ENCODE data around the gene SAC3D1.

SAC3D1 gene

GRCh38 chr11:65040847-65041622 is at the start of gene SAC3D1:
Gene SAC3D1 (plus strand): TSS chr11:65041210. CDS start chr11:65041293, 83 bp downstream.
- peak; percentile 56 for DNase-seq (ENCODE audit: low read depth, low spot score)
- TF ChIP-seq POLR2AphosphoS5 (IDR thresholded peaks at IDR 0.05; ENCODE audit: borderline replicate concordance, low read depth, low read length) (peak; percentile 87), EZH2 (IDR thresholded peaks at IDR 0.05) (no peak), FOXP2 (optimal IDR thresholded peaks at IDR 0.05; ENCODE audit: control extremely low read depth, extremely low read length, insufficient read depth) (no peak)
- Histone ChIP-seq H3K4me3 (peak within 1 kb of the TSS; percentile 94), H3K9me3 (ENCODE audit: low read depth, low read length) (no peaks in the 10 kb centered on the region), H3K36me3 (ENCODE audit: insufficient read depth, low read length) (peaks cover 13% of the 10 kb centered on the region), H3K9ac (ENCODE audit: insufficient read length) (peak within 1 kb of the TSS; percentile 92), H3K27ac (peak within 1 kb of the TSS; percentile 93)

- Histone ChIP-seq H3K9me3 (ENCODE audit: low read depth, low read length) (no peaks in the 10 kb centered on the region), H3K9ac (ENCODE audit: insufficient read length) (no peak overlapping the region), H3K27ac (no peak overlapping the region), H3K36me3 (ENCODE audit: insufficient read depth, low read length) (no peaks in the 10 kb centered on the region), H3K4me3 (no peak overlapping the region)
- DNase-seq (ENCODE audit: low read depth, low spot score), result no peak
- TF ChIP-seq FOXP2 (optimal IDR thresholded peaks at IDR 0.05; ENCODE audit: control extremely low read depth, extremely low read length, insufficient read depth) (no peak), EZH2 (IDR thresholded peaks at IDR 0.05) (no peak), POLR2AphosphoS5 (IDR thresholded peaks at IDR 0.05; ENCODE audit: borderline replicate concordance, low read depth, low read length) (no peak)
Observed at GRCh38 chr11:64994318-64994717, 46.7 kb upstream of the SAC3D1 start.

- Histone ChIP-seq H3K4me3 (no peak overlapping the region), H3K36me3 (ENCODE audit: insufficient read depth, low read length) (no peaks in the 10 kb centered on the region), H3K9ac (ENCODE audit: insufficient read length) (no peak overlapping the region), H3K9me3 (ENCODE audit: low read depth, low read length) (no peaks in the 10 kb centered on the region), H3K27ac (no peak overlapping the region)
- TF ChIP-seq POLR2AphosphoS5 (IDR thresholded peaks at IDR 0.05; ENCODE audit: borderline replicate concordance, low read depth, low read length), result no peak
- no peak for DNase-seq (ENCODE audit: low read depth, low spot score)
Observed at GRCh38 chr11:64996327-64996709, 44.7 kb upstream of the SAC3D1 start.

GRCh38 chr11:64996710-64997380 is 44.2 kb upstream of the SAC3D1 start, which contains the start of gene BATF2:
Gene BATF2 (minus strand): TSS chr11:64996971. CDS start chr11:64996914, 57 bp downstream.
- Histone ChIP-seq H3K9ac (ENCODE audit: insufficient read length) (no peak within 1 kb of the TSS), H3K27ac (no peak within 1 kb of the TSS), H3K36me3 (ENCODE audit: insufficient read depth, low read length) (no peaks in the 10 kb centered on the region), H3K9me3 (ENCODE audit: low read depth, low read length) (no peaks in the 10 kb centered on the region), H3K4me3 (no peak within 1 kb of the TSS)
- DNase-seq (ENCODE audit: low read depth, low spot score), result no peak
- TF ChIP-seq POLR2AphosphoS5 (IDR thresholded peaks at IDR 0.05; ENCODE audit: borderline replicate concordance, low read depth, low read length) (no peak), FOXP2 (optimal IDR thresholded peaks at IDR 0.05; ENCODE audit: control extremely low read depth, extremely low read length, insufficient read depth) (no peak), EZH2 (IDR thresholded peaks at IDR 0.05) (no peak)

GRCh38 chr11:64998141-64998540 is 42.9 kb upstream of the SAC3D1 start:
- H3K36me3 ChIP-seq (ENCODE audit: insufficient read depth, low read length), result no peaks in the 10 kb centered on the region
- no peaks in the 10 kb centered on the region for H3K9me3 ChIP-seq (ENCODE audit: low read depth, low read length)
- H3K9ac ChIP-seq (ENCODE audit: insufficient read length), result no peak overlapping the region
- H3K4me3 ChIP-seq, result no peak overlapping the region
- TF ChIP-seq EZH2 (IDR thresholded peaks at IDR 0.05) (no peak), FOXP2 (optimal IDR thresholded peaks at IDR 0.05; ENCODE audit: control extremely low read depth, extremely low read length, insufficient read depth) (no peak), POLR2AphosphoS5 (IDR thresholded peaks at IDR 0.05; ENCODE audit: borderline replicate concordance, low read depth, low read length) (no peak)
- no peak for DNase-seq (ENCODE audit: low read depth, low spot score)
- no peak overlapping the region for H3K27ac ChIP-seq

GRCh38 chr11:64998690-64999431 is 42.1 kb upstream of the SAC3D1 start:
- no peak overlapping the region for H3K9ac ChIP-seq (ENCODE audit: insufficient read length)
- TF ChIP-seq FOXP2 (optimal IDR thresholded peaks at IDR 0.05; ENCODE audit: control extremely low read depth, extremely low read length, insufficient read depth) (no peak), POLR2AphosphoS5 (IDR thresholded peaks at IDR 0.05; ENCODE audit: borderline replicate concordance, low read depth, low read length) (no peak), EZH2 (IDR thresholded peaks at IDR 0.05) (no peak)
- no peak for DNase-seq (ENCODE audit: low read depth, low spot score)
- H3K27ac ChIP-seq, result no peak overlapping the region
- no peaks in the 10 kb centered on the region for H3K9me3 ChIP-seq (ENCODE audit: low read depth, low read length)
- H3K36me3 ChIP-seq (ENCODE audit: insufficient read depth, low read length), result no peaks in the 10 kb centered on the region
- H3K4me3 ChIP-seq, result no peak overlapping the region

GRCh38 chr11:64999478-64999877 is 41.5 kb upstream of the SAC3D1 start:
- Histone ChIP-seq H3K4me3 (no peak overlapping the region), H3K9me3 (ENCODE audit: low read depth, low read length) (no peaks in the 10 kb centered on the region), H3K27ac (no peak overlapping the region), H3K9ac (ENCODE audit: insufficient read length) (no peak overlapping the region), H3K36me3 (ENCODE audit: insufficient read depth, low read length) (no peaks in the 10 kb centered on the region)
- DNase-seq (ENCODE audit: low read depth, low spot score), result no peak
- TF ChIP-seq POLR2AphosphoS5 (IDR thresholded peaks at IDR 0.05; ENCODE audit: borderline replicate concordance, low read depth, low read length) (no peak), EZH2 (IDR thresholded peaks at IDR 0.05) (no peak), FOXP2 (optimal IDR thresholded peaks at IDR 0.05; ENCODE audit: control extremely low read depth, extremely low read length, insufficient read depth) (no peak)

- Histone ChIP-seq H3K9me3 (ENCODE audit: low read depth, low read length) (no peaks in the 10 kb centered on the region), H3K36me3 (ENCODE audit: insufficient read depth, low read length) (no peaks in the 10 kb centered on the region), H3K27ac (no peak overlapping the region), H3K4me3 (no peak overlapping the region), H3K9ac (ENCODE audit: insufficient read length) (no peak overlapping the region)
- no peak for TF ChIP-seq POLR2AphosphoS5 (IDR thresholded peaks at IDR 0.05; ENCODE audit: borderline replicate concordance, low read depth, low read length)
- no peak for DNase-seq (ENCODE audit: low read depth, low spot score)
Observed at GRCh38 chr11:65002706-65003105, 38.3 kb upstream of the SAC3D1 start.
